Osteoblast (primary cell): ENCODE results near the gene ZBED5. TPM values are rescaled to one million over a fixed set of nuclear protein-coding genes. Genes with fewer than 3 reads are reported as not detected.

Experiments used
- DNase-seq: peaks from one replicate; pipeline ENCODE4 v3.0.0; 2011; ENCODE audit warnings: low spot score, mixed read lengths; ENCODE audit not compliant: insufficient read length; ENCODE audit errors: missing footprints
- H2AFZ ChIP-seq: 2 replicates; pipeline ENCODE4 v1.6.0; 2011; ENCODE audit warnings: mild to moderate bottlenecking, low read length
- H3K27ac ChIP-seq: 2 replicates; pipeline ENCODE4 v1.5.1; 2011; ENCODE audit warnings: mild to moderate bottlenecking, low read depth, low read length, moderate library complexity
- H3K27me3 ChIP-seq: 2 replicates; pipeline ENCODE4 v1.6.0; 2012; ENCODE audit warnings: mild to moderate bottlenecking, control low read depth, inconsistent platforms, low read length, moderate library complexity; ENCODE audit not compliant: insufficient read depth
- H3K36me3 ChIP-seq: 2 replicates; pipeline ENCODE4 v1.5.1; 2011; ENCODE audit warnings: mild to moderate bottlenecking, low read length, control low read depth, moderate library complexity; ENCODE audit not compliant: insufficient read depth
- H3K4me1 ChIP-seq: 2 replicates; pipeline ENCODE4 v1.5.1; 2011; ENCODE audit warnings: mild to moderate bottlenecking, low read length, control low read depth, moderate library complexity; ENCODE audit not compliant: insufficient read depth
- H3K4me2 ChIP-seq: 2 replicates; pipeline ENCODE4 v1.6.0; 2011; ENCODE audit warnings: mild to moderate bottlenecking, low read length; ENCODE audit not compliant: insufficient read depth
- H3K4me3 ChIP-seq: fragments of 200-600 bp; sonication (generic); 3 replicates; pipeline ENCODE4 v1.5.1; 2012; ENCODE audit warnings: mild to moderate bottlenecking, low read length, inconsistent platforms; ENCODE audit not compliant: insufficient read depth
- H3K79me2 ChIP-seq: 2 replicates; pipeline ENCODE4 v1.6.0; 2012; ENCODE audit warnings: mild to moderate bottlenecking, low read length, control low read depth, inconsistent platforms; ENCODE audit not compliant: insufficient read depth
- H3K9me3 ChIP-seq: 2 replicates; pipeline ENCODE4 v1.5.1; 2011; ENCODE audit warnings: low read depth, low read length, control low read depth
- H4K20me1 ChIP-seq: 2 replicates; pipeline ENCODE4 v1.6.0; 2012; ENCODE audit warnings: mild to moderate bottlenecking, low read length, control low read depth; ENCODE audit not compliant: insufficient read depth
- total RNA-seq: library from RNA; depleted of rRNA; stranded (reverse); fragments of >200 nt; gene quantifications from 2 replicates; pipeline ENCODE4 v1.2.3, GENCODE V29; 2012
- TF ChIP-seq, protein P1 (sequence below): IDR thresholded peaks from 2 replicates; pipeline ENCODE4 v1.5.1; 2011; ENCODE audit warnings: mild to moderate bottlenecking, low read depth, low read length, moderate library complexity; ENCODE audit errors: extremely low read depth

The ZBED5 gene
- total RNA-seq, 1 donor = 29.7 TPM

DNA sequence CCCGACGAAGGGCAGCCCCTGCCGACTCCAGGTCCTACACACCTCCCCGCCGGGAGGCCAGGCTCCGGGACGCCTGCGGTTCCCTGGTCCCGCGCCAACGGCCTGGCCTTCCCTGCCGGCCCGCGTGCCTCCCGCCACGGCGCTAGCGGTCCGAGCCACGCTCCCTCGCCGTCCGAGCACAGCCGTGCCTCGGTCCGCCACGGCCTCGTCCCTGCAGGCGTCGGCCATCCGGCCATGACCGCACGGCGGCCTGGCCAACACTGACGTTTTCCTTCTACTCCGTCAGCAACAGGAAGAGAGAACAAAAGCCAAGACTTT lies 49.7 kb downstream of the ZBED5 start:
- TF ChIP-seq, protein P1, sequence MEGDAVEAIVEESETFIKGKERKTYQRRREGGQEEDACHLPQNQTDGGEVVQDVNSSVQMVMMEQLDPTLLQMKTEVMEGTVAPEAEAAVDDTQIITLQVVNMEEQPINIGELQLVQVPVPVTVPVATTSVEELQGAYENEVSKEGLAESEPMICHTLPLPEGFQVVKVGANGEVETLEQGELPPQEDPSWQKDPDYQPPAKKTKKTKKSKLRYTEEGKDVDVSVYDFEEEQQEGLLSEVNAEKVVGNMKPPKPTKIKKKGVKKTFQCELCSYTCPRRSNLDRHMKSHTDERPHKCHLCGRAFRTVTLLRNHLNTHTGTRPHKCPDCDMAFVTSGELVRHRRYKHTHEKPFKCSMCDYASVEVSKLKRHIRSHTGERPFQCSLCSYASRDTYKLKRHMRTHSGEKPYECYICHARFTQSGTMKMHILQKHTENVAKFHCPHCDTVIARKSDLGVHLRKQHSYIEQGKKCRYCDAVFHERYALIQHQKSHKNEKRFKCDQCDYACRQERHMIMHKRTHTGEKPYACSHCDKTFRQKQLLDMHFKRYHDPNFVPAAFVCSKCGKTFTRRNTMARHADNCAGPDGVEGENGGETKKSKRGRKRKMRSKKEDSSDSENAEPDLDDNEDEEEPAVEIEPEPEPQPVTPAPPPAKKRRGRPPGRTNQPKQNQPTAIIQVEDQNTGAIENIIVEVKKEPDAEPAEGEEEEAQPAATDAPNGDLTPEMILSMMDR = no peak
- peak overlapping the region; percentile 91 for H3K4me3 ChIP-seq
- peak; percentile 62 for DNase-seq
- H4K20me1 ChIP-seq = peaks cover 46% of the 10 kb centered on the region
- peak overlapping the region; percentile 94 for H3K4me2 ChIP-seq
- H2AFZ ChIP-seq = peak overlapping the region; percentile 68
- H3K4me1 ChIP-seq = peaks cover 30% of the 10 kb centered on the region
- H3K79me2 ChIP-seq = peaks cover 51% of the 10 kb centered on the region
- no peaks in the 10 kb centered on the region for H3K27me3 ChIP-seq
- H3K27ac ChIP-seq = peak overlapping the region; percentile 91
- no peaks in the 10 kb centered on the region for H3K9me3 ChIP-seq
- H3K36me3 ChIP-seq = peaks cover 43% of the 10 kb centered on the region

DNA sequence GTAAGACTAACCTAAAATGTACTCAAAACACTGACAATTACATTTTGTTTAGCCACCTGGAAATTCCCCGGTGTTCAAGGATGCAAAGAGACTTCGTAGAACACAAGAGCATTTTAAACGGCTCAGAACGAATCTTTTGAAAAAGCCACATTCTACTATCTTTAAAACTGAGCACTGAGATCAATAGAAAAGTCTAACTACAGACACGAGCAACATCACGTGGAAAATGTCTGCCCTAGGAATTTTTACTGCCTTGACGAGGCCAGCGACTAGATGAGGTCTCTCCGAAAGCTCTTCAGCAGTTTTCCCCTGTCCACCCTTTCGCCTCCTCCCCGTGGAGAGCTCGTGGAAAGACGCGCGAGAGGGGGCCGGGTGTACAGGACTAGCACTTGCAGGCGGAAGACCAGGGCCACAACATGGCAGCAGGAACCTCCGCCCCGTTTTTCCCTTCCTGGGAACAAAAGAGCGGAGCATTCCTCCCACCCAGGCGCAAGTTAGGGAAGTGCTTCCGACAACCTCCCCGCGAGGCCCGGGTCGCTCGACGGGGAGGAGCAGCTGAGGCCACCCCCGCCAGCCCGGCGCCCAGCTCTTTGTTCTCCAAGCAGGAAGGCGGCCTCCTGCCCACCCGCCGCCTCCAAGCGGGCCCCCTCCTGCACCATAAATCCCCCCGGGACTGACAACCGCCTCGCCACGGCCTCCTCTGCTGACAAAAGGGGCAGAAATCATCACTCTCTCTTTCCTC lies 50.2 kb downstream of the ZBED5 start:
- Histone ChIP-seq H3K27ac (peak overlapping the region; percentile 91), H3K36me3 (peaks cover 48% of the 10 kb centered on the region), H3K9me3 (no peaks in the 10 kb centered on the region), H4K20me1 (peaks cover 46% of the 10 kb centered on the region), H3K27me3 (no peaks in the 10 kb centered on the region), H2AFZ (no peak overlapping the region), H3K4me3 (peak overlapping the region; percentile 91), H3K4me2 (peak overlapping the region; percentile 94), H3K4me1 (peaks cover 30% of the 10 kb centered on the region), H3K79me2 (peaks cover 53% of the 10 kb centered on the region)
- TF ChIP-seq, protein P1 = no peak
- DNase-seq = no peak

DNA sequence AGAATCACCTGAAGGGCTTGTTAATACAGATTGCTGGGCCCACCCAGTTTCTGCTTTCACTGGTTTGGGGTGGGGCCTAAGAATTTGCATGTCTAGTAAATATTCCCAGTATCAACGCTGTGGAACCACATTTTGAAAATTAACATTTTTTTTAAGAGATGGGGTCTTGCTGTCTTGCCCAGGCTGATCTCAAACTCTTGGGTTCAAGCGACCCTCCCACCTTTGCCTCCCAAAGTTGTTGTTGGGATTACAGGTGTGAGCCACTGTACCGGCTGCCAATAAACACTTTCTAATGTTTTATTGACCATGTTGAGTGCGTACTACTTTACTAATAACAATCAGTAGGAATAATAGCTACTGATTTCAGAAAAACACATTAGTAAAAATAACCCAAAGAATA lies 51.6 kb downstream of the ZBED5 start:
- no peak overlapping the region for H2AFZ ChIP-seq
- H3K27ac ChIP-seq = no peak overlapping the region
- peaks cover 55% of the 10 kb centered on the region for H4K20me1 ChIP-seq
- peaks cover 30% of the 10 kb centered on the region for H3K4me1 ChIP-seq
- H3K27me3 ChIP-seq = no peaks in the 10 kb centered on the region
- peak overlapping the region; percentile 94 for H3K4me2 ChIP-seq
- H3K79me2 ChIP-seq = peaks cover 56% of the 10 kb centered on the region
- TF ChIP-seq, protein P1 = no peak
- H3K4me3 ChIP-seq = peak overlapping the region; percentile 91
- H3K36me3 ChIP-seq = peaks cover 63% of the 10 kb centered on the region
- DNase-seq = no peak
- no peaks in the 10 kb centered on the region for H3K9me3 ChIP-seq

DNA sequence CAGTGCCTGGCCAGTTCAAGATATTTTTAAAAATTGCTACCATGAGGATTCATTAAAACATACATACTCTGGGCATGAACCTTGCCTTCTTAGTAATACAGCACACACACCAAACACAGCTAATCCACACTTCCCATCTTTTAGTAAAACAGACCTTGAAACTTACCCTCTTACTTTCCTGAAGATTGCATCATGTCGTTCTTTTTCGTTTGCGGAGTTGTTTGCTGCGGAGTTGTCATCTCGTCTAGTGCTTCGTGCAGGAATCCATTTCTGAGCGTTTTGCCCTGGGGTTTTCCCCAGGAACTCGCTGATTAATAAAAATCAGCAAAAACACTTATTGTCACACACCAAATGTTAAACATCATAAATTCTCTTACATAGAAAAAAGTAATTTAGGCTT lies 52.1 kb downstream of the ZBED5 start:
- no peak for DNase-seq
- Histone ChIP-seq H3K4me1 (peaks cover 30% of the 10 kb centered on the region), H3K4me2 (peak overlapping the region; percentile 94), H3K27ac (no peak overlapping the region), H3K79me2 (peaks cover 56% of the 10 kb centered on the region), H2AFZ (no peak overlapping the region), H3K36me3 (peaks cover 67% of the 10 kb centered on the region), H3K27me3 (no peaks in the 10 kb centered on the region), H4K20me1 (peaks cover 58% of the 10 kb centered on the region), H3K9me3 (no peaks in the 10 kb centered on the region), H3K4me3 (peak overlapping the region; percentile 91)
- TF ChIP-seq, protein P1 = no peak
